ENCODE results near the gene RNF111.

- no peak for TF ChIP-seq POLR2AphosphoS5 (IDR thresholded peaks at IDR 0.05)
- no peak for TF ChIP-seq CTCF (IDR thresholded peaks at IDR 0.05)
Measured at GRCh38 chr15:58952751-58953150, 34.7 kb upstream of the RNF111 start.

All from prostate gland (tissue), 2 donors.